ENCODE measurements around the gene GRHL1.
"Not testable (repeated sequence)": the region's sequence is repeated elsewhere in the genome, so short reads cannot be mapped to it uniquely, and the experiment has no call there.

The GRHL1 gene

DNA sequence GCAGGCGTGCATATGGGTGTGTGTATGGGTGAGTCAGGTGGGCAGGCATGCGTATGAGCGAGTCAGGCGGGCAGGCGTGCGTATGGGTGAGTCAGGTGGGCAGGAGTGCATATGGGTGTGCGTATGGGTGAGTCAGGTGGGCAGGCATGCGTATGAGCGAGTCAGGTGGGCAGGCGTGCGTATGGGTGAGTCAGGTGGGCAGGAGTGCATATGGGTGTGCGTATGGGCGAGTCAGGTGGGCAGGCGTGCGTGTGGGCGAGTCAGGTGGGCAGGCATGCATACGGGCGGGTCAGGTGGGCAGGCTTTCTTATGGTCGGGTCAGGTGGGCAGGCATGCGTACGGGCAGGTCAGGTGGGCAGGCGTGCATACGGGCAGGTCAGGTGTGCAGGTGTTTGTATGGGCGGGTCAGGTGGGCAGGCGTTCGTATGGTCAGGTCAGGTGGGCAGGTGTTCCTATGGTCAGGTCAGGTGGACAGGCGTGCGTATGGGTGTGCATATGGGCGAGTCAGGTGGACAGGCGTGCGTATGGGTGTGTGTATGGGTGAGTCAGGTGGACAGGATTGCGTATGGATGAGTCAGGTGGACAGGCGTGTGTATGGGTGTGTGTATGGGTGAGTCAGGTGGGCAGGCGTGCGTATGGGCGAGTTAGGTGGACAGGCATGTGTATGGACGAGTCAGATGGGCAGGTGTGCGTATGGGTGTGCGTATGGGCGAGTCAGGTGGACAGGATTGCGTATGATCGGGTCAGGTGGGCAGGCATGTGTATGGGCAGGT, 63.1 kb downstream of the GRHL1 start:
- Histone ChIP-seq H3K9me3 (replicated peaks in 1 of 2; ENCODE audit: control insufficient read depth in 2 of 2, insufficient read depth in 1 of 2, low read depth in 1 of 2, low read length in 2 of 2) (peaks cover 1 to 4% of the 10 kb centered on the region in 2 donors), H2BK120ac (ENCODE audit: low read depth, low read length) (peak overlapping the region; percentile 72), H2BK12ac (ENCODE audit: low read length) (peak overlapping the region; percentile 22), H2BK15ac (ENCODE audit: low read length) (no peak overlapping the region), H2BK5ac (ENCODE audit: low read length) (no peak overlapping the region), H3K4ac (ENCODE audit: low read length) (no peak overlapping the region), H3K23ac (ENCODE audit: low read depth, low read length, poor library complexity) (peak overlapping the region; percentile 80), H3K27me3 (ENCODE audit: control insufficient read depth in 3 of 3, insufficient read depth in 3 of 3, low read depth in 1 of 3, low read length in 3 of 3) (peaks cover 0 to 10% (median 0%) of the 10 kb centered on the region in 3 experiments), H4K8ac (ENCODE audit: low read depth, low read length) (peak overlapping the region; percentile 29), H3K4me1 (ENCODE audit: control insufficient read depth in 2 of 2, insufficient read depth in 1 of 2, low read depth in 1 of 2, low read length in 2 of 2) (peaks cover 5% of the 10 kb centered on the region in 2 donors), H3K14ac (ENCODE audit: low read length) (peak overlapping the region; percentile 82), H3K9ac (ENCODE audit: low read depth, low read length, poor library complexity) (no peak overlapping the region), H3K79me1 (ENCODE audit: low read depth, low read length) (peaks cover 11% of the 10 kb centered on the region), H2AFZ (ENCODE audit: low read length) (no peak overlapping the region), H4K91ac (ENCODE audit: low read depth, low read length, poor library complexity) (no peak overlapping the region), H3K27ac (replicated peaks; ENCODE audit: low read length) (no peak overlapping the region), H2AK5ac (ENCODE audit: low read depth, low read length) (peak overlapping the region; percentile 21), H3K4me2 (ENCODE audit: insufficient read depth, low read length, poor library complexity, severe bottlenecking) (no peak overlapping the region), H3K18ac (ENCODE audit: low read length) (no peak overlapping the region), H3K4me3 (ENCODE audit: low read length in 2 of 2) (peak overlapping the region in 1 of 2 donors; percentile 67), H3K36me3 (replicated peaks in 1 of 2; ENCODE audit: control insufficient read depth in 2 of 2, insufficient read depth in 2 of 2, low read length in 2 of 2) (no peaks in the 10 kb centered on the region)
- WGBS, 2 donors (ENCODE audit: extremely low coverage in 2 of 2, insufficient read length in 2 of 2, insufficient replicate concordance in 1 of 2): no CpG with 5 or more reads among the region's 42 CpGs
- DNase-seq (ENCODE audit: low spot score): no peak

DNA sequence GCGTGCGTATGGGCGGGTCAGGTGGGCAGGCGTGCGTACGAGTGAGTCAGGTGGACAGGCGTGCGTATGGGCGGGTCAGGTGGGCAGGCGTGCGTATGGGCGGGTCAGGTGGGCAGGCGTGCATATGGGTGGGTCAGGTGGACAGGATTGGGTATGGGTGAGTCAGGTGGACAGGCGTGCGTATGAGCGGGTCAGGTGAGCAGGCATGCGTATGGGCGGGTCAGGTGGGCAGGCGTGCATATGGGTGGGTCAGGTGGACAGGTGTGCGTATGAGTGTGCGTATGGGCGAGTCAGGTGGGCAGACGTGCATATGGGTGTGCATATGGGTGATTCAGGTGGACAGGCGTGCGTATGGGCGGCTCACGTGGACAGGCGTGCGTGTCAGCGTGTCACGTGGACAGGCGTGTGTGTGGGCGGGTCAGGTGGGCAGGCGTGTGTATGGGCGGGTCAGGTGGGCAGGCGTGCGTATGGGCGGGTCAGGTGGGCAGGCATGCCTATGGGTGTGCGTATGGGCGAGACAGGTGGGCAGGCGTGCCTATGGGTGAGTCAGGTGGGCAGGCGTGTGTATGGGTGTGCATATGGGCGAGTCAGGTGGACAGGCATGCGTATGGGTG, 64.0 kb downstream of the GRHL1 start:
- H3K27me3 ChIP-seq (ENCODE audit: control insufficient read depth in 3 of 3, insufficient read depth in 3 of 3, low read depth in 1 of 3, low read length in 3 of 3): peaks cover 0 to 10% (median 0%) of the 10 kb centered on the region in 3 experiments
- H3K9ac ChIP-seq (ENCODE audit: low read depth, low read length, poor library complexity); H4K91ac ChIP-seq (ENCODE audit: low read depth, low read length, poor library complexity); H2BK15ac ChIP-seq (ENCODE audit: low read length); H3K36me3 ChIP-seq (replicated peaks in 1 of 2; ENCODE audit: control insufficient read depth in 2 of 2, insufficient read depth in 2 of 2, low read length in 2 of 2); H2BK12ac ChIP-seq (ENCODE audit: low read length); H3K4ac ChIP-seq (ENCODE audit: low read length); H2BK5ac ChIP-seq (ENCODE audit: low read length); H3K4me1 ChIP-seq (ENCODE audit: control insufficient read depth in 2 of 2, insufficient read depth in 1 of 2, low read depth in 1 of 2, low read length in 2 of 2); H3K18ac ChIP-seq (ENCODE audit: low read length); H3K4me2 ChIP-seq (ENCODE audit: insufficient read depth, low read length, poor library complexity, severe bottlenecking); H2BK120ac ChIP-seq (ENCODE audit: low read depth, low read length); H2AK5ac ChIP-seq (ENCODE audit: low read depth, low read length); H2AFZ ChIP-seq (ENCODE audit: low read length); H3K9me3 ChIP-seq (replicated peaks in 1 of 2; ENCODE audit: control insufficient read depth in 2 of 2, insufficient read depth in 1 of 2, low read depth in 1 of 2, low read length in 2 of 2); H4K8ac ChIP-seq (ENCODE audit: low read depth, low read length); DNase-seq (ENCODE audit: low spot score); H3K27ac ChIP-seq (replicated peaks; ENCODE audit: low read length): not testable (repeated sequence)
- WGBS, 2 donors (ENCODE audit: extremely low coverage in 2 of 2, insufficient read length in 2 of 2, insufficient replicate concordance in 1 of 2): no CpG with 5 or more reads among the region's 44 CpGs
- peak overlapping the region; percentile 82 for H3K14ac ChIP-seq (ENCODE audit: low read length)
- H3K23ac ChIP-seq (ENCODE audit: low read depth, low read length, poor library complexity): peak overlapping the region; percentile 20
- H3K79me1 ChIP-seq (ENCODE audit: low read depth, low read length): peaks cover 11% of the 10 kb centered on the region
- H3K4me3 ChIP-seq (ENCODE audit: low read length in 2 of 2): peak overlapping the region in 1 of 2 donors; percentile 33

DNA sequence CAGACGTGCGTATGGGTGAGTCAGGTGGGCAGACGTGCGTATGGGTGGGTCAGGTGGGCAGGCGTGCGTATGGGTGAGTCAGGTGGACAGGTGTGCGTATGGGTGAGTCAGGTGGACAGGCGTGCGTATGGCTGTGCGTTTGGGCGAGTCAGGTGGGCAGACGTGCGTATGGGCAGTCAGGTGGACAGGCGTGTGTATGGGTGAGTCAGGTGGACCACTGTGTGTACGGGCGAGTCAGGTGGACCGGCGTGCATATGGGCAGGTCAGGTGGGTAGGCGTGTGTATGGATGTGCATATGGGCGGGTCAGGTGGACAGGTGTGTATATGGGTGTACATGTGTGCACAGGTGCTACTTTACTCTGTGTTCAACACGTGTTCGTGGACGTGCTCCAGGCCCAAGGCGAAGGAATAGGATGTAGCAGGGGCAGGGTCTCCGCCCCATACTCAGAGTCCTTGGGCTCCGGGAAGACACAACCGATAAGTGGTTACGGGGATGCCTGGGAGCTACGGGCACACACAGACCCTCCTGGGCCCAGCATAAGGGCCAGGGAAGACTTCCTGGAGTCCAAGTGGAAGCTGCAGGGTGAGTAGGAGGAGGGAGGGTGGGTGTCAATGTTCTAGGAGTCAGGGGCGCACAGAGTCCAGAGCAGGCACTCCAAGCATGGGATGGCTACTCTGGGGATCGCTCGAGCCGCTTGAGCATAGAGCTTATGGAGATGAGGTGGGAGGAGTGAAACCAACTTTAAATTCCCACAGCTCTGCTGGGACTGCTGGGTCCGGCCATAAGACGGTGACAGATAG, 64.7 kb downstream of the GRHL1 start:
- Histone ChIP-seq H3K23ac (ENCODE audit: low read depth, low read length, poor library complexity) (peak overlapping the region; percentile 20), H3K9ac (ENCODE audit: low read depth, low read length, poor library complexity) (no peak overlapping the region), H2AFZ (ENCODE audit: low read length) (no peak overlapping the region), H3K27ac (replicated peaks; ENCODE audit: low read length) (no peak overlapping the region), H3K4me1 (ENCODE audit: control insufficient read depth in 2 of 2, insufficient read depth in 1 of 2, low read depth in 1 of 2, low read length in 2 of 2) (no peaks in the 10 kb centered on the region), H2AK5ac (ENCODE audit: low read depth, low read length) (no peak overlapping the region), H3K4ac (ENCODE audit: low read length) (no peak overlapping the region), H2BK12ac (ENCODE audit: low read length) (no peak overlapping the region), H2BK15ac (ENCODE audit: low read length) (no peak overlapping the region), H3K14ac (ENCODE audit: low read length) (peak overlapping the region; percentile 82), H4K8ac (ENCODE audit: low read depth, low read length) (peak overlapping the region; percentile 43), H3K18ac (ENCODE audit: low read length) (peak overlapping the region; percentile 71), H3K9me3 (replicated peaks in 1 of 2; ENCODE audit: control insufficient read depth in 2 of 2, insufficient read depth in 1 of 2, low read depth in 1 of 2, low read length in 2 of 2) (peaks cover 1 to 4% of the 10 kb centered on the region in 2 donors), H3K36me3 (replicated peaks in 1 of 2; ENCODE audit: control insufficient read depth in 2 of 2, insufficient read depth in 2 of 2, low read length in 2 of 2) (no peaks in the 10 kb centered on the region), H4K91ac (ENCODE audit: low read depth, low read length, poor library complexity) (no peak overlapping the region), H2BK120ac (ENCODE audit: low read depth, low read length) (no peak overlapping the region), H3K27me3 (ENCODE audit: control insufficient read depth in 3 of 3, insufficient read depth in 3 of 3, low read depth in 1 of 3, low read length in 3 of 3) (peaks cover 0 to 10% (median 0%) of the 10 kb centered on the region in 3 experiments), H3K4me2 (ENCODE audit: insufficient read depth, low read length, poor library complexity, severe bottlenecking) (no peak overlapping the region), H3K4me3 (ENCODE audit: low read length in 2 of 2) (peak overlapping the region in 1 of 2 donors; percentile 33), H3K79me1 (ENCODE audit: low read depth, low read length) (peaks cover 11% of the 10 kb centered on the region), H2BK5ac (ENCODE audit: low read length) (no peak overlapping the region)
- DNase-seq (ENCODE audit: low spot score): no peak
- WGBS, 2 donors (ENCODE audit: extremely low coverage in 2 of 2, insufficient read length in 2 of 2, insufficient replicate concordance in 1 of 2): no CpG with 5 or more reads among the region's 35 CpGs
